ENCODE results near the gene GPC6.

GPC6 gene

DNA sequence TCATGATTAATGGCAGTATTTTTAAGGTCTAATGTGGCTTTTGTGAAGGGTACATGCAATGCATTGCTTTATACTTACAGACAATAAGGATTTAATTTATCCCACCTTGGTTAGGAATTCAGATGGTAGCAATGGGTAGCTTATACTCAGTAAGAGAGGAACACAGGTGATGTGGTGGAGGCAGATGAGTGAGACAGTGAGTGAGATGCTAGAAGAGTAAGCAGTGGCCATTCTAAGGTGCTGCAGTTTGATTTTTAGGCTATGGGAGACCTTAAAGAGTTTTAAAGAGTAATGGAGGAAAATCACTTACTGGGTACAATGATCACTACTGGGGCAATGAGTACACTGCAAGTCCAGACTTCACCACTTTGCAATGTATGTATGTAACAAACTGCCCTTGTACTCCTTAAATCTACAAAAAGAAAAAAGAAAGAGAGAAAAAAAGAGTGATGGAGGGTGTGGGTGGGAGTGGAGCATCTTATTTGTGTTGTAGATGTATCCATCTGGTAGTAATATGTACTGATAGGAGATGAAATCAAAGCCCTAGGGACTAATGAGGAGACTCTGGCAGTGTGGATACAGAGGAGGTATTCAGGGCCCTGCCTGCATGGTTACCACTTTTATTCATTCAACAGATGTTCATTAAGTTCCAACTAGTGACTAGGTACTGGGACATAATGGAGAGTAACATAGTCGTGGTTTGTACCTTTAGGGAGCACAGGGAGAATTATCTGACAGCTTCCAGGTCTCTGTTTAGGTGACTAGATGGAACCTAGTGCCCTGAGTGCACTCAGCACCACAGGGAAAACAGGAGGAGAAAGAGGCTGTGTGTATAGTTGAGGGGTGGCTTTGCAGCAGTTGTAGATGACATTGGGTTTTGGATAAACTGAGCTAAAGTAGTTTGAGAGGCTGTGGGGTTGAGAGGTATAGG, 99.0 kb downstream of the GPC6 start:
- DNase-seq = no peak

- no peak for DNase-seq
These were observed 99.7 kb downstream of the GPC6 start for GRCh38 chr13:93326234-93326811.

DNA sequence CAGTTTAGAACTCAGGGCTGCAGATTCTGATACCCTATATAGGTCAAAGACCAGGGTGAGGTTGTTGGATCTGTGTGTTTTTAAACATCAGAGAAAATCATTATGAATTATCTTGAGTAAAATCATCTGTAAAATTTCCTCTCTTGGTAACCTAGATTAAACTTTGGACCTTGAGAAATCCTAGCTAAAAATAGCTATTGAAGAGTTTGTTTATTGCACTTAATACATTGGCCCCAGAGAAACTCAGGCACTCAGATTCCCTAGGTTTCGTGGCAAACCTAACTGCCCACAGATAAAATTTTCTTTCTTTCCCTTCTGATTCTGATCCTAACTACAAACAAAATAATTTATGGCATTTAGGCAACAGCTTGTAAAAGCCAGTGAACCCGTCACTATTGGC, 102.3 kb downstream of the GPC6 start:
- DNase-seq = no peak

GRCh38 chr13:93336728-93337127, 110.1 kb downstream of the GPC6 start:
- no peak for DNase-seq

DNA sequence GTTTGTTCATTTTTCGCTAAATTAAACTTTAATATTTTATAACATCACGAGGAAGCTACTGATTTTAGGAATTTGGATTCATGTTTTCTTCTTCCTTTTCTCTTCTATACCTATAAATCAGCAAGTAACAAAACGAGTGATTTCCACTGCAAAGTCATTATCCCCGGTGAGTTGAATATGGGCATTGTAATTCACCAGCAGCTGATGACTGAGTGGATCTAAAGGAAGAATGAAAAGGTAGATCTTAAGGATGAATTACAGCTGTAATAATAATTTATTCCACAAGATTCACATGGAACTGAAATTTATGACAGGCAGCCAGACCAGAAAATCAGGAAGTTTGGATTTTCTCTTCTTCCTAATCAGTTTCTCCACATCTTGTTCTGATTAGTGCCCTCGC, 111.4 kb downstream of the GPC6 start:
- DNase-seq = no peak

- no peak for DNase-seq
These were observed 112.3 kb downstream of the GPC6 start for GRCh38 chr13:93338906-93339305.

GRCh38 chr13:93339550-93339949, 112.9 kb downstream of the GPC6 start:
- no peak for DNase-seq

GRCh38 chr13:93341517-93341916, 114.9 kb downstream of the GPC6 start:
- DNase-seq = no peak

GRCh38 chr13:93343097-93343496, 116.5 kb downstream of the GPC6 start:
- DNase-seq = no peak

DNA sequence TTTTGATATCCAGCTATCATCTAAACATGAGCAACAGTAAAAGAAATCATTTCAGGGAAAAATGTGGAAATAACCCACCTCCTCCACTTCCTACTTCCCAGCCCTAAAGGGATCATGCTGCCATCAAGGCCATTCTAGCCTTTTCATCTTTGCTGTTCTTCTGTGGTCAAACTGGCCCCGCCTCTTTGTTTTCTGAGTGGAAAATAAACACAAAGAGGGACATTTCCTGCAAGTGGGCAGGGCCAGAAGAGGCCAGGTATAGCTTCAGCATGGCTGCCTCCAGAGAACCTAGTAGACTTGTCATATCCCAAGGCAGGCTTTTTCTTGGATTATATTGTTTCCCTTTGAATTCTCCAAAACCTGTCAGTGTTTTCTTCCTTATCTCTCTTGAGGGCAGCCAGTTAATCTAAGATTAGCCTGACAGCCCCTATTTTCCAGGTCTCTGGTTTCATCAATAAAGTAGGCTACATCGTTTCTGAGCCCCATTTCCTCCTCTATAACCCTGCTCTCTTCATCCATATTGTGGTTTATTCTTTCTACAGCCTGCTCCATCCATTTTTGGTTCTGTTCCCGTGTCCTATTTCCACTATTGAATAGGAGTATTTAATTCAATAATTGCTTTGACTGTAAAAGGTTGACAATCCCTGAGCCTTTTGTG, 117.6 kb downstream of the GPC6 start:
- DNase-seq = no peak

DNA sequence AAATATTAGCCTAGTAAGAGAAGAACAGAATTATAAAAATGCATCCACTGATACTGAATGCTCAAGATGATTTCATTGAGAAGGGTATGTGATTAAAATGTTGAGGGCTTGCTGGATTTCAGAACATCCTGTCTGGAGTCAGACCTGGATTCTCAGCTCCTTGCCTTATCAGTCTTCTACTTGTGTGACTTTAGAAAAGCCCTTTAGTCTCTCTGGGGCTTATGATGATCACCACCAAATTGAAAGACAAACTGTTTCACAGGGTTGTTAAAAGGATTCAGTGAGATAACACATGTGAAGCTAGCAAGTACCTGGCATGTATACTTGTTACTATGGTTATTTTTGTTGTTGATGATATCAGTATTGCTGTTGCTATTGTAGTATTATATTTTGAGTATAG, 118.4 kb downstream of the GPC6 start:
- no peak for DNase-seq

GRCh38 chr13:93345770-93346169, 119.2 kb downstream of the GPC6 start:
- no peak for DNase-seq

DNA sequence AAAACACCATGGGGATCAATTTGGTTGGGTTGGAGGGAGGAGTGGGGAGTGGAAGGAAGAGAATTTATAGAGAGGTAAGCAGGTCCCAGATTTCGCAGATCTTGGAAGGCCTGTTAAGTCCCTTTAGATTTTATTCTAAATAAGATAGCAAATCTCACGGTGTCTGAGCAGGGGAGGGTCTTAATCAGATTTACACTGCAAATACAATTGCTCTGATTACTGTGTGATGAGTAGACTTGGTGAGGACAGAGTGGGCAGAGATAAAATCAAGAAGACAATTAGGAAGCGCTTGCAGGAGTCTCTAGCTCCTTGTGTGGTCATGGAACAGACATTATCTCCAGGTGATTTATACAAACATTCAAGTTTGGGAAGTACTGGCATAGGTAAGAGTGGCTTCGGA, 126.0 kb downstream of the GPC6 start:
- DNase-seq = no peak

DNA sequence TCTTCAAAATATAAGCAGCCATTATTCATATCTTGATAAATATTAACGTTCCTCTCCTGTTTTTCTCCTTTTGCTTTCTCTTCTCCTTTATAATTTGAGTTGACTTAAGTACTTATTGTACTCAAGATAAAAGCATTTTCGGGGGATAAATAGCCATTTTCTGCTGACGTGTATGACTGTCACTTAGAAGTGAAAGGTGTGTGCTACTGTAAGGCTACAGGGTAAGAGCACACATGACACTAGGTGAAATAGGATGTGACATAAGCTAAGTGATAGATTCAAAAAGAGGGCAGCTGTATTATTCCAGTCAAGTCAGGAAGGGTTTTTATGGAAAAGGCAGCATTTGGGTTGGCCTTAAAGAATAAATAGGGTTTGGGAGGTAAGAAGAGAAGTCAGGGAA, 128.5 kb downstream of the GPC6 start:
- DNase-seq = no peak

DNA sequence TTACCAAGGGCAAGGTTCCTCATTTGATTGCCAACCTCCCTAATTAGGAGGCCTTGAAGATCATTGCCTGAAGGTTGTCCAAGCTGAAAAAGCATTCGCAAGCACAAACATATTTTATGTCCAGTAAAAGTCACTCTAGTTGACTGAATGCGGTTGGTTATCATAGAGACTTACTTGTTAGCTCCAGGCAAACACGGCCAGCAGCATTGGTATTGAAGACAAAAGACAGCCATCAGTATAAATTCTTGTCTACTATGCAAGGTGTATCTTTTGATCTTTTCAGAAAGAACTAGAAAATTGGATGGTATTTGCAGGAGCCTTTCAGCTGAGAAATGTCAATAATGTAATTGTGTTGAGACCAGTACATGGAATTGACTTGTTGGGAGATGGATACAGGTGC, 129.9 kb downstream of the GPC6 start:
- DNase-seq = peak; percentile 36 to 44

- DNase-seq = no peak
These were observed 133.4 kb downstream of the GPC6 start for GRCh38 chr13:93360021-93360420.

GRCh38 chr13:93361703-93362102, 135.1 kb downstream of the GPC6 start:
- no peak for DNase-seq

- DNase-seq = no peak
These were observed 137.6 kb downstream of the GPC6 start for GRCh38 chr13:93364166-93364565.

- no peak for DNase-seq
These were observed 141.7 kb downstream of the GPC6 start for GRCh38 chr13:93368296-93368695.

DNA sequence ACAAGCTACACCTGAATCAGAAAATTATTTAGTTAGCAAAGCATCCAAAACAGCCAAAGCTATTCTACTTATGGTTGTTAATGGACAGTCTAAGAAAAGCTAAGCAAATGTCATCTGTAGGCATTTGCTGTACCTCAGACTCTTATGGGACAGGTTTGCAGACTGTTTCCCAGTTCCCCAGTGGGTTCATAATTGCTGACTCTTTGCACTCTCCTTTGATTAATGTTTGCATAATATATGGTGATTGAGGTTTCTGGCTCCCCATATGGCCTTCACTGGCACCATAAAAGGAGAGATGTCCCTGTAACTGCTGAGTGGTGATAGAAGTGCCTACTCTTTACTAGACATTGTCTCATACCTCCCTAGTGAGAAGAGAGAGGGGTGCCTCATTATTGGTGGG, 142.1 kb downstream of the GPC6 start:
- DNase-seq = no peak

GRCh38 chr13:93372856-93373255, 146.2 kb downstream of the GPC6 start:
- DNase-seq = no peak

DNA sequence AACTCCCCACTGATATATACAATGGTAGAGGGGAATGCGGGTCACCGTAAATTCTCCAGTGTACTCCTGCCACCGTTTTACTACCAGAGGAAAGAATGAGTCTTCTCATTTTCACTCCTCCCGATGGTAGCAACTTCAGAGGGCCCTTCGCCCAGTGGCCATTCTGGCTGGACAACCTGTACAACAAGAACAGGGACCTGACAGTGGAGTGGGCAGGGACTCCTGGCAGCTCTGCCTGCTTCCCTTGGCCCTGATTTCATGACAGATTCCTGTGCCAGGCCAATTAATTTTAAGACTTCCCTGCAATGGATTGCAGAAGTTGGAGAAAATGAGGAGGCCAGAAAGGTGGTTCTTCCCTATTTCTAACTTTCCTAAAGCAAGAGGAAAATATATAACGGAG, 148.9 kb downstream of the GPC6 start:
- no peak for DNase-seq

- DNase-seq = no peak
These were observed 150.6 kb downstream of the GPC6 start for GRCh38 chr13:93377196-93377595.

GRCh38 chr13:93378184-93378583, 151.6 kb downstream of the GPC6 start:
- DNase-seq = no peak
